WTC11 (cell line): ENCODE results near the gene EFNA5. TPM values are rescaled to one million over a fixed set of nuclear protein-coding genes. Genes with fewer than 3 reads are reported as not detected.

Source experiments
- ATAC-seq: fragments of 200-7000 bp; cut with Tn5 transposase; 2 replicates; pipeline ENCODE4 v1.10.0; 2021; ENCODE audit warnings: mild to moderate bottlenecking, moderate library complexity
- CTCF ChIA-PET: fragments of 300-600 bp; sonication (Branson Sonifier 250); formaldehyde crosslinking; loops from one replicate; lab custom pipeline; 2021; ENCODE audit warnings: antibody characterized with exemption; lab: Charles Lee
- POLR2A ChIA-PET: fragments of 350-600 bp; sonication (Branson Sonifier 250); formaldehyde crosslinking; loops from one replicate; lab custom pipeline; 2021; ENCODE audit warnings: antibody characterized with exemption; lab: Charles Lee
- DNase-seq: peaks from one replicate; pipeline ENCODE4 v3.0.0; 2021; ENCODE audit warnings: low spot score
- H3K27ac Mint-ChIP-seq: 2 replicates; pipeline ENCODE4 v1.8.0; 2021; ENCODE audit warnings: mixed read lengths
- H3K27me3 Mint-ChIP-seq: 2 replicates; pipeline ENCODE4 v1.8.0; 2021; ENCODE audit warnings: low read depth, mild to moderate bottlenecking, moderate library complexity, mixed read lengths
- H3K36me3 Mint-ChIP-seq: 2 replicates; pipeline ENCODE4 v1.8.0; 2021; ENCODE audit warnings: mixed read lengths
- H3K4me1 Mint-ChIP-seq: 2 replicates; pipeline ENCODE4 v1.8.0; 2022; ENCODE audit warnings: mixed read lengths
- H3K4me3 Mint-ChIP-seq: 2 replicates; pipeline ENCODE4 v1.8.0; 2021; ENCODE audit warnings: mild to moderate bottlenecking, moderate library complexity, mixed read lengths
- H3K9me3 Mint-ChIP-seq: 2 replicates; pipeline ENCODE4 v1.8.0; 2021; ENCODE audit warnings: mixed read lengths
- CREB1 ChIP-seq: sonication (generic); formaldehyde crosslinking; IDR thresholded peaks from 2 replicates; pipeline ENCODE4 v1.8.0; 2023; ENCODE audit warnings: mild to moderate bottlenecking, missing genetic modification reagents
- ESRRA ChIP-seq: sonication (generic); formaldehyde crosslinking; IDR thresholded peaks from 2 replicates; pipeline ENCODE4 v1.8.1; 2022; ENCODE audit warnings: mild to moderate bottlenecking, missing genetic modification reagents, borderline replicate concordance
- MXD4 ChIP-seq: fragments of 250-450 bp; sonication (Bioruptor Pico); IDR thresholded peaks from 2 replicates; pipeline ENCODE4 v1.8.0; 2021; ENCODE audit warnings: mild to moderate bottlenecking, moderate library complexity, borderline replicate concordance
- RELA ChIP-seq: sonication (generic); formaldehyde crosslinking; IDR thresholded peaks from 2 replicates; pipeline ENCODE4 v1.8.1; 2022; ENCODE audit warnings: missing genetic modification reagents, mild to moderate bottlenecking, borderline replicate concordance
- ZNF219 ChIP-seq: sonication (generic); formaldehyde crosslinking; IDR thresholded peaks from 2 replicates; pipeline ENCODE4 v1.8.0; 2023; ENCODE audit warnings: missing genetic modification reagents, mild to moderate bottlenecking, borderline replicate concordance
- total RNA-seq: library from RNA; stranded (reverse); gene quantifications from 3 replicates; pipeline ENCODE4 v1.2.3, GENCODE V29; 2021
- TF ChIP-seq, protein P1 (sequence below): sonication (generic); formaldehyde crosslinking; IDR thresholded peaks from 2 replicates; pipeline ENCODE4 v1.8.0; 2023; ENCODE audit warnings: mild to moderate bottlenecking, missing genetic modification reagents
- TF ChIP-seq, protein P2 (sequence below): sonication (generic); formaldehyde crosslinking; IDR thresholded peaks from 2 replicates; pipeline ENCODE4 v1.8.0; 2023; ENCODE audit warnings: missing genetic modification reagents, mild to moderate bottlenecking, borderline replicate concordance
- TF ChIP-seq, protein P3 (sequence below): sonication (generic); formaldehyde crosslinking; conservative IDR thresholded peaks from 2 replicates; pipeline ENCODE4 v1.8.1; 2022; ENCODE audit warnings: mild to moderate bottlenecking, missing genetic modification reagents
- TF ChIP-seq, protein P4 (sequence below): fragments of 250-450 bp; sonication (Bioruptor Pico); IDR thresholded peaks from 2 replicates; pipeline ENCODE4 v1.9.0; 2021; ENCODE audit warnings: mild to moderate bottlenecking
- TF ChIP-seq, protein P5 (sequence below): fragments of 200-600 bp; IDR thresholded peaks from 2 replicates; pipeline ENCODE4 v1.8.0; 2022; ENCODE audit warnings: antibody characterized with exemption
- TF ChIP-seq, protein P6 (sequence below): sonication (generic); formaldehyde crosslinking; IDR thresholded peaks from 2 replicates; pipeline ENCODE4 v1.8.1; 2022; ENCODE audit warnings: low read depth, mild to moderate bottlenecking, moderate library complexity, missing genetic modification reagents, borderline replicate concordance

EFNA5 gene
- total RNA-seq, 1 experiment from 2014 or later = 17.4 TPM

DNA sequence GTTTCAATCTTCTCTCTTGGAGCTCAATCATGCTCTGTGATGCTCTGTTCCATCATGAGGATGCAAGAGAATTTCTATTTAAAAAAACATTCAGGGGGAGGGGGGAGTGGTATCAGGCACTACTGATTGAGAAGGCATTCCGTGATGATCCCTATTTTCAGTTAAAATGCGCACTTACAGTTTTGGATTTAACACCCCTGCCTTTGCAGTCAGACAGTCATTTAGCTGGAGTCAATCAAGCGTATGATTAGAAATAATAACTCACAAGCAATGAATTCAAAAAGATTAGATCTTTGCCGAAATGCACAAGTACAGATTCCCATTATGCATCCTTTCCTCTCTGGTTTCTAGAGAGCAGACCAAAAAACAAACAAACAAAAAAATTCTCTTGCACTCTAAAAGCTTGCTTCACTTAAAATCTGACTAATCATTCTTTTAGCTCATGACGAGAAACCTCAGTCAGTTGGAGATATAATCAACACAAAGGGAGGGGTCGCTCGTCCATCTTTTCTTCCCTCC lies 55.4 kb downstream of the EFNA5 start (continued):
- TF ChIP-seq, protein P1, sequence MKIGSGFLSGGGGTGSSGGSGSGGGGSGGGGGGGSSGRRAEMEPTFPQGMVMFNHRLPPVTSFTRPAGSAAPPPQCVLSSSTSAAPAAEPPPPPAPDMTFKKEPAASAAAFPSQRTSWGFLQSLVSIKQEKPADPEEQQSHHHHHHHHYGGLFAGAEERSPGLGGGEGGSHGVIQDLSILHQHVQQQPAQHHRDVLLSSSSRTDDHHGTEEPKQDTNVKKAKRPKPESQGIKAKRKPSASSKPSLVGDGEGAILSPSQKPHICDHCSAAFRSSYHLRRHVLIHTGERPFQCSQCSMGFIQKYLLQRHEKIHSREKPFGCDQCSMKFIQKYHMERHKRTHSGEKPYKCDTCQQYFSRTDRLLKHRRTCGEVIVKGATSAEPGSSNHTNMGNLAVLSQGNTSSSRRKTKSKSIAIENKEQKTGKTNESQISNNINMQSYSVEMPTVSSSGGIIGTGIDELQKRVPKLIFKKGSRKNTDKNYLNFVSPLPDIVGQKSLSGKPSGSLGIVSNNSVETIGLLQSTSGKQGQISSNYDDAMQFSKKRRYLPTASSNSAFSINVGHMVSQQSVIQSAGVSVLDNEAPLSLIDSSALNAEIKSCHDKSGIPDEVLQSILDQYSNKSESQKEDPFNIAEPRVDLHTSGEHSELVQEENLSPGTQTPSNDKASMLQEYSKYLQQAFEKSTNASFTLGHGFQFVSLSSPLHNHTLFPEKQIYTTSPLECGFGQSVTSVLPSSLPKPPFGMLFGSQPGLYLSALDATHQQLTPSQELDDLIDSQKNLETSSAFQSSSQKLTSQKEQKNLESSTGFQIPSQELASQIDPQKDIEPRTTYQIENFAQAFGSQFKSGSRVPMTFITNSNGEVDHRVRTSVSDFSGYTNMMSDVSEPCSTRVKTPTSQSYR (CRISPR knock-in tag) = no peak

DNA sequence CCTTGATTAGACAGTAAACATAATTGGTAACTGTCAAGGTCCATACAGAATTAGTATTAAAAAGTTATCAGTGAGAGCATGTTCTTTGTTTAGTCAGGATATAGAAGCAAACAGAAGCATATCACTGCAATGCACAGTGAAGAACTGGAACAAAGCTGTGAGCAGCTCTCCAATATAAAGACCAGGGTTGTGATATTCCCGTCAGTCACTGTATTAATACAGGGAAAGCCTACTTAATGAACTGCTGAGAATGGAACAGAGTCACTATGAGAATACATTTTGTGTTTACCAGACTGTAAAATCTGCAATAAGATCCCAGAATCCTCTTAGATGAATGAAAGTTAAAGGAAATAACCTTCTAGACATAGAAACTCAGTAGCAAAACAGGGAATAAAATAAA lies 58.2 kb downstream of the EFNA5 start:
- peaks cover 46% of the 10 kb centered on the region for H3K4me1 Mint-ChIP-seq
- H3K9me3 Mint-ChIP-seq = no peaks in the 10 kb centered on the region
- ChIA-PET CTCF (interaction anchor here (0.5 kb wide), 1 partner anchor 15 kb away, joined by 3 read pairs; no protein-coding TSS in a partner anchor), POLR2A (no interaction called here)
- TF ChIP-seq, protein P2, sequence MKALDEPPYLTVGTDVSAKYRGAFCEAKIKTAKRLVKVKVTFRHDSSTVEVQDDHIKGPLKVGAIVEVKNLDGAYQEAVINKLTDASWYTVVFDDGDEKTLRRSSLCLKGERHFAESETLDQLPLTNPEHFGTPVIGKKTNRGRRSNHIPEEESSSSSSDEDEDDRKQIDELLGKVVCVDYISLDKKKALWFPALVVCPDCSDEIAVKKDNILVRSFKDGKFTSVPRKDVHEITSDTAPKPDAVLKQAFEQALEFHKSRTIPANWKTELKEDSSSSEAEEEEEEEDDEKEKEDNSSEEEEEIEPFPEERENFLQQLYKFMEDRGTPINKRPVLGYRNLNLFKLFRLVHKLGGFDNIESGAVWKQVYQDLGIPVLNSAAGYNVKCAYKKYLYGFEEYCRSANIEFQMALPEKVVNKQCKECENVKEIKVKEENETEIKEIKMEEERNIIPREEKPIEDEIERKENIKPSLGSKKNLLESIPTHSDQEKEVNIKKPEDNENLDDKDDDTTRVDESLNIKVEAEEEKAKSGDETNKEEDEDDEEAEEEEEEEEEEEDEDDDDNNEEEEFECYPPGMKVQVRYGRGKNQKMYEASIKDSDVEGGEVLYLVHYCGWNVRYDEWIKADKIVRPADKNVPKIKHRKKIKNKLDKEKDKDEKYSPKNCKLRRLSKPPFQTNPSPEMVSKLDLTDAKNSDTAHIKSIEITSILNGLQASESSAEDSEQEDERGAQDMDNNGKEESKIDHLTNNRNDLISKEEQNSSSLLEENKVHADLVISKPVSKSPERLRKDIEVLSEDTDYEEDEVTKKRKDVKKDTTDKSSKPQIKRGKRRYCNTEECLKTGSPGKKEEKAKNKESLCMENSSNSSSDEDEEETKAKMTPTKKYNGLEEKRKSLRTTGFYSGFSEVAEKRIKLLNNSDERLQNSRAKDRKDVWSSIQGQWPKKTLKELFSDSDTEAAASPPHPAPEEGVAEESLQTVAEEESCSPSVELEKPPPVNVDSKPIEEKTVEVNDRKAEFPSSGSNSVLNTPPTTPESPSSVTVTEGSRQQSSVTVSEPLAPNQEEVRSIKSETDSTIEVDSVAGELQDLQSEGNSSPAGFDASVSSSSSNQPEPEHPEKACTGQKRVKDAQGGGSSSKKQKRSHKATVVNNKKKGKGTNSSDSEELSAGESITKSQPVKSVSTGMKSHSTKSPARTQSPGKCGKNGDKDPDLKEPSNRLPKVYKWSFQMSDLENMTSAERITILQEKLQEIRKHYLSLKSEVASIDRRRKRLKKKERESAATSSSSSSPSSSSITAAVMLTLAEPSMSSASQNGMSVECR = no peak
- TF ChIP-seq, protein P3, sequence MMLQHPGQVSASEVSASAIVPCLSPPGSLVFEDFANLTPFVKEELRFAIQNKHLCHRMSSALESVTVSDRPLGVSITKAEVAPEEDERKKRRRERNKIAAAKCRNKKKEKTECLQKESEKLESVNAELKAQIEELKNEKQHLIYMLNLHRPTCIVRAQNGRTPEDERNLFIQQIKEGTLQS (CRISPR knock-in tag) = no peak
- TF ChIP-seq MXD4 (CRISPR knock-in tag) (no peak), ZNF219 (no peak), RELA (CRISPR knock-in tag) (no peak), ESRRA (CRISPR knock-in tag) (no peak), CREB1 (CRISPR knock-in tag) (no peak)
- TF ChIP-seq, protein P4, sequence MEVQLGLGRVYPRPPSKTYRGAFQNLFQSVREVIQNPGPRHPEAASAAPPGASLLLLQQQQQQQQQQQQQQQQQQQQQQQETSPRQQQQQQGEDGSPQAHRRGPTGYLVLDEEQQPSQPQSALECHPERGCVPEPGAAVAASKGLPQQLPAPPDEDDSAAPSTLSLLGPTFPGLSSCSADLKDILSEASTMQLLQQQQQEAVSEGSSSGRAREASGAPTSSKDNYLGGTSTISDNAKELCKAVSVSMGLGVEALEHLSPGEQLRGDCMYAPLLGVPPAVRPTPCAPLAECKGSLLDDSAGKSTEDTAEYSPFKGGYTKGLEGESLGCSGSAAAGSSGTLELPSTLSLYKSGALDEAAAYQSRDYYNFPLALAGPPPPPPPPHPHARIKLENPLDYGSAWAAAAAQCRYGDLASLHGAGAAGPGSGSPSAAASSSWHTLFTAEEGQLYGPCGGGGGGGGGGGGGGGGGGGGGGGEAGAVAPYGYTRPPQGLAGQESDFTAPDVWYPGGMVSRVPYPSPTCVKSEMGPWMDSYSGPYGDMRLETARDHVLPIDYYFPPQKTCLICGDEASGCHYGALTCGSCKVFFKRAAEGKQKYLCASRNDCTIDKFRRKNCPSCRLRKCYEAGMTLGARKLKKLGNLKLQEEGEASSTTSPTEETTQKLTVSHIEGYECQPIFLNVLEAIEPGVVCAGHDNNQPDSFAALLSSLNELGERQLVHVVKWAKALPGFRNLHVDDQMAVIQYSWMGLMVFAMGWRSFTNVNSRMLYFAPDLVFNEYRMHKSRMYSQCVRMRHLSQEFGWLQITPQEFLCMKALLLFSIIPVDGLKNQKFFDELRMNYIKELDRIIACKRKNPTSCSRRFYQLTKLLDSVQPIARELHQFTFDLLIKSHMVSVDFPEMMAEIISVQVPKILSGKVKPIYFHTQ (CRISPR knock-in tag) = no peak
- TF ChIP-seq, protein P5, sequence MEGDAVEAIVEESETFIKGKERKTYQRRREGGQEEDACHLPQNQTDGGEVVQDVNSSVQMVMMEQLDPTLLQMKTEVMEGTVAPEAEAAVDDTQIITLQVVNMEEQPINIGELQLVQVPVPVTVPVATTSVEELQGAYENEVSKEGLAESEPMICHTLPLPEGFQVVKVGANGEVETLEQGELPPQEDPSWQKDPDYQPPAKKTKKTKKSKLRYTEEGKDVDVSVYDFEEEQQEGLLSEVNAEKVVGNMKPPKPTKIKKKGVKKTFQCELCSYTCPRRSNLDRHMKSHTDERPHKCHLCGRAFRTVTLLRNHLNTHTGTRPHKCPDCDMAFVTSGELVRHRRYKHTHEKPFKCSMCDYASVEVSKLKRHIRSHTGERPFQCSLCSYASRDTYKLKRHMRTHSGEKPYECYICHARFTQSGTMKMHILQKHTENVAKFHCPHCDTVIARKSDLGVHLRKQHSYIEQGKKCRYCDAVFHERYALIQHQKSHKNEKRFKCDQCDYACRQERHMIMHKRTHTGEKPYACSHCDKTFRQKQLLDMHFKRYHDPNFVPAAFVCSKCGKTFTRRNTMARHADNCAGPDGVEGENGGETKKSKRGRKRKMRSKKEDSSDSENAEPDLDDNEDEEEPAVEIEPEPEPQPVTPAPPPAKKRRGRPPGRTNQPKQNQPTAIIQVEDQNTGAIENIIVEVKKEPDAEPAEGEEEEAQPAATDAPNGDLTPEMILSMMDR = no peak
- TF ChIP-seq, protein P6, sequence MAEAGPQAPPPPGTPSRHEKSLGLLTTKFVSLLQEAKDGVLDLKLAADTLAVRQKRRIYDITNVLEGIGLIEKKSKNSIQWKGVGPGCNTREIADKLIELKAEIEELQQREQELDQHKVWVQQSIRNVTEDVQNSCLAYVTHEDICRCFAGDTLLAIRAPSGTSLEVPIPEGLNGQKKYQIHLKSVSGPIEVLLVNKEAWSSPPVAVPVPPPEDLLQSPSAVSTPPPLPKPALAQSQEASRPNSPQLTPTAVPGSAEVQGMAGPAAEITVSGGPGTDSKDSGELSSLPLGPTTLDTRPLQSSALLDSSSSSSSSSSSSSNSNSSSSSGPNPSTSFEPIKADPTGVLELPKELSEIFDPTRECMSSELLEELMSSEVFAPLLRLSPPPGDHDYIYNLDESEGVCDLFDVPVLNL = no peak
- TF ChIP-seq, all 79 proteins: peak for 0
- Mint-ChIP-seq H3K27ac (no peak overlapping the region), H3K36me3 (no peaks in the 10 kb centered on the region), H3K4me3 (no peak overlapping the region), H3K27me3 (no peaks in the 10 kb centered on the region)
- DNase-seq = no peak
- no peak for ATAC-seq
